Articular chondrocyte of knee joint (primary cell): ENCODE measurements around the gene NDUFB8. TPM values are rescaled to one million over a fixed set of nuclear protein-coding genes. Genes with fewer than 3 reads are reported as not detected.

ENCODE experiments used
- total RNA-seq: library from RNA; depleted of rRNA; stranded (reverse); fragments of >200 nt; gene quantifications from 2 replicates; pipeline ENCODE4 v1.2.3, GENCODE V29; 2012

Gene NDUFB8
- total RNA-seq = 88.1 and 126 TPM in 2 replicates

DNA sequence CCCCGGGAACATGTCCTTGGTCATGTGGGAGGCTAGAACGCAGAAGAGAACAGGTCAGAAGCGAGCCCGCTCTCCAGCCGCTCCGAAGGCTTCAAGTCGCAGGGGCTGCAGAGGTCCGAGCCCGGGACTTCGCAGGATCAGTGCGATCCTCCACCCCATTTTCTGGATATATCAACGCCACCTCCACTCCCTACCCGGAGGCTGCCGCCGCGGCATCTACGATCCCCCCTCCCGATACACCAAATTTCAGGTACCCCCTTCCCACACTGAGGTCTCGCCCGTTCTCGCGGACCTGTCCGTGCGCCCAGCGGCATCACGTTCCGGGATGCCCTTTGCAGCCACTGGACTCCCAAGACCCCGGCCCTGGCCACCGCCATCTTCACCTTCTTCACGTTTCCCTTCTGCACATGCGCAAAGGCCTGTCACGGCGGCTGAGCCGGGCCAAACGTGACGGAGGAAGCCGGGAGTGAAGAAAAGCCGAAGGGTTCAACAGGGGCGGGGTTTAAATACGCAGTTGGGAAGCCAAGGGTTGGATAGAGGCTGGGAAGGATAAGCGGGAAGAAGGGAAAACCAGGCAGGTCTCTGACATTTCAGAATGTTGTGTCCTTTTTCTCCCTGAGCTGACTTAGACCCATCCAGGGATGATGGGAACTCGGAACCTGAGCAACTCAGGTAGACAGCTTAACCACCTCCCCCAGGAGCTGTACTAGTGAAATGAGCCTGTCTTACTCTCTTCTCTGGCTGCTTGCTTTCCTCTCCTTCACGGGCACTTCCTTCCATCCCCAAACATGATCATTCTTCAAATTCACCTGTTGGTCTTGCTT lies at the start of gene NDUFB8:
Gene NDUFB8, minus strand, starts transcription at position 397 of the 824 bp plus-strand sequence. Its CDS starts 20 bp downstream, at position 377.

DNA sequence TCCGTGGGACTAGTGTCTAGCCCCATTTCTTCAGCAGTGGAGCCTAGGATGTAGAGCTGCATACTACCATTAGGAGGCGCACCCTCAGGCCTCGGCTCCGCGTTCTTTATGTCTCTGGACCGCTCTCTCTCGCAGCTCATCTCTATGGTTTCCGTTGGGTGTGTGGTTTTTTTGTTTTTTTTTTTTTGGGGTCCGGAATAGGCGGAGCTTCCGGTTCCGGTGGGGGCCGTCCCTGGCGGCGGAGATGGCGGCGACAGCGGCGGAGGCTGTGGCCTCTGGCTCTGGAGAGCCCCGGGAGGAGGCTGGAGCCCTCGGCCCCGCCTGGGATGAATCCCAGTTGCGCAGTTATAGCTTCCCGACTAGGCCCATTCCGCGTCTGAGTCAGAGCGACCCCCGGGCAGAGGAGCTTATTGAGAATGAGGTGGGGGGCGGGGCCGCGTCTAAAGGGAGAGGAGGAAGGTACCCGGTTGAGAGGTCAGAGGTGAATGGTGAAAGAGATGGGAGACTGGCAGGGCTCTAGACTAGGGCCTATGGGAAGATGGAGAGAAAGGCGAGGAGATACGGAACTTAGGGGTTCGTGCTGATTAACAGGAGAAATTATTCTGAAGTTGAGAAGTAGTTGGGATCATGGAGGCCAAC lies 6.2 kb upstream of the NDUFB8 start, which contains the start of gene HIF1AN:
Gene HIF1AN, plus strand, starts transcription at position 229 of the 639 bp plus-strand sequence. Its CDS starts 16 bp downstream, at position 245.

DNA sequence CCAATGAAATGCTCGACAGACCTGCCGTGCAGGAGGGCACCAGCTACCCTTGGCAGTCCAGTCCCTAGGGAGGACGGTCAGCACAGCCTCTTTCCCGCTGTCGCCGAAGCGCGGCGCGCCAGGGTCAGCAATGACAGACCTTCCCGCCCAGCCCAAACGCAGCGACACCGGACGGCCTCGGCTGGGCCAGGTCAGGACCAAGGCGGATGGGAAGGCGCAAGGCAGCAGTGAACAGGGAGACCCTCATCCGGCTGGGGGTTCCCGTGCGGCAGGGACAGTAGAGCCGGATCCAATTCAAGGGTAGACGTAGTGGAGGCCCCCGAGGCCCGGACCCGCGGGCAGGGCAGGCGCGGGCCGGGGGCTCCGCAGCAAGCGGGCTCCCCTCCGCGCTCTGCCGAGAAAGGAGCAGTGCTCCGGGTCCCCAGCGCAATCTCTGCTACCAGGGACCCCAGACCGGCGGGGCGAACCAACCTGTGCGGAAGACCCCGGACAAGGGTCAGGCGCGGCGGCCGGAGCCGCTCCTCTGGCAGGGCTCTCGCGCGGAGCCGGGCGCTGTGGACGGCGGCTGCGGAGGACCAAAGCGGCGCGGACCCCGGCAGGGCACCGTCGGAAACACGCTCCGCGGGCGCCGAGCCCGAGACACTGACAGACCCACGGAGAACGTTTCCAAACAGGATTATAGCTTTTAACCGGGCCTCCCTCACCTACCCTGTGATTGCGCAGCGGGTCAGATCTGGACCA lies 10.2 kb downstream of the NDUFB8 start, which contains the start of gene SEC31B:
Gene SEC31B, minus strand, starts transcription at position 551 of the 741 bp plus-strand sequence. CDS start 2,909 bp downstream, outside the sequence.

Other genes starting within 250 kb of the NDUFB8 start
- gene BLOC1S2, start 243.2 kb downstream of the NDUFB8 start, total RNA-seq = 54.9 and 63.2 TPM in 2 replicates
- not detected in 2 replicates for gene PKD2L1, start 199.6 kb downstream of the NDUFB8 start, total RNA-seq
- gene SCD, start 182.6 kb downstream of the NDUFB8 start, total RNA-seq = 72.6 and 142 TPM in 2 replicates
- gene WNT8B, start 66.9 kb downstream of the NDUFB8 start, total RNA-seq = not detected in 2 replicates
- 4.6 and 6.4 TPM in 2 replicates for gene SEC31B, start 10.0 kb downstream of the NDUFB8 start, total RNA-seq
- gene HIF1AN, start 6.1 kb upstream of the NDUFB8 start, total RNA-seq = 15.9 and 17.9 TPM in 2 replicates
- not detected in 2 replicates for gene PAX2, start 215.7 kb upstream of the NDUFB8 start, total RNA-seq